GM19455 (cell line): ENCODE data around the gene ADH1A.
"Not testable (repeated sequence)": the region's sequence is repeated elsewhere in the genome, so short reads cannot be mapped to it uniquely, and the experiment has no call there.

ENCODE experiments used
- ATAC-seq: cut with Tn5 transposase; IDR thresholded peaks from one replicate; pipeline ENCODE4 v1.9.1; 2021; ENCODE audit not compliant: unreplicated experiment

The ADH1A gene

DNA sequence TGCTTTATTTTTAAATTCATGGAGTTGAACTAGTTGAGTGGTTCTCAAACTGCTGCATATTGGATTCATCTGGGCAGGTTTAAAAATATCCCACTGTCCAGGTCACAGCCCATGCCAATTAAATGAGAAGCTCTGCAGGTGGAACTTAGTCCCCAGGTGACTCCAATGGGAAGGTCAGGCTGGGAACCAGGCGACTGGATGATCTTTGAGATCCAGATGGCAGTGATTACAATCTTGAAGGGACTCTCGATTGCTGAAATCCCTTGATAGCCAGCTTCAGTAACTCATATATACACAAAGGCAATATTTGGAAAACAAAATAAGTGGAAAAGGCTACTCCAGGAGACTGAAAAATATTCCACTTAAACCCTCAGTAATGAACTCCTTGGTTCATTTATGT lies 8.1 kb downstream of the ADH1A start:
- no peak for ATAC-seq

DNA sequence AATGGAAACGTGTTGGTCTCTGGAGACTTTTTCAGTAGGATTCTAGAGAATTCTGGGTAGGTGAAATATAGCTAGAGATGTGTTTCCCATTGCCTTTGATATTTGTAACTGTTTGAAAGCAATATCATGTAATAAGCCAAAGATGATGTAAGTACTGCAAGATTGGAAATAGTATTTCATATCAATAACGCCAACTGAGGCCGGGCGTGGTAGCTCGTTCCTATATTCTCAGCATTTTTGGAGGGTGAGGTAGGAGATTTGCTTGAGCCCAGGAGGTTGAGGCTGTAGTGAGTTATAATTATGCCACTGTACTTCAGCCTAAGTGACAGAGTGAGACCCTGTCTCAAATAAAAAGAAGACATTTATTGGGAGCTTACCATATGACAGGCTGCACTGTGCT lies 9.5 kb downstream of the ADH1A start:
- no peak for ATAC-seq

- ATAC-seq: no peak
These were observed 14.4 kb downstream of the ADH1A start for GRCh38 chr4:99276417-99276816.

- no peak for ATAC-seq
These were observed 14.9 kb downstream of the ADH1A start for GRCh38 chr4:99275885-99276284.

DNA sequence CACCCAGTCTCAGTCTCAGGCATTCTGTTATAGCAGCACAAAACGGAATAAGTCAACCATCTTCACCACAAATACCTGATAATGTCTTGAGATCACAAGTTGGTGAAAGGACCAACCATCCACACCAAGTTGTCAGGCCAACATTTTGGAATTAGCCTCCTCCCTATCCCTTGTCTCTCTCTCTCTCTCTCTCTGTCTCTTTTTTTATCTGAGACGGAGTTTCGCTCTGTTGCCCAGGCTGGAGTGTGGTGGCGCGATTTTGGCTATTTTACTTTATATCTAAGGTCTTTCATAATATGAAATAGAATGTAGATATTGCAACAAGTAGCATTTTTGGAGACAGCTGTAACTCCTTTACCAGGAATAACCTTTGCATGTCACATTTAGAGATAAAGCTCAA lies 15.7 kb downstream of the ADH1A start:
- ATAC-seq: no peak

- no peak for ATAC-seq
These were observed 17.1 kb downstream of the ADH1A start for GRCh38 chr4:99273704-99274103.

GRCh38 chr4:99264927-99265326 lies 25.9 kb downstream of the ADH1A start:
- no peak for ATAC-seq

- ATAC-seq: no peak
These were observed 38.0 kb downstream of the ADH1A start for GRCh38 chr4:99252746-99253145.

GRCh38 chr4:99248714-99249113 lies 42.1 kb downstream of the ADH1A start:
- no peak for ATAC-seq

DNA sequence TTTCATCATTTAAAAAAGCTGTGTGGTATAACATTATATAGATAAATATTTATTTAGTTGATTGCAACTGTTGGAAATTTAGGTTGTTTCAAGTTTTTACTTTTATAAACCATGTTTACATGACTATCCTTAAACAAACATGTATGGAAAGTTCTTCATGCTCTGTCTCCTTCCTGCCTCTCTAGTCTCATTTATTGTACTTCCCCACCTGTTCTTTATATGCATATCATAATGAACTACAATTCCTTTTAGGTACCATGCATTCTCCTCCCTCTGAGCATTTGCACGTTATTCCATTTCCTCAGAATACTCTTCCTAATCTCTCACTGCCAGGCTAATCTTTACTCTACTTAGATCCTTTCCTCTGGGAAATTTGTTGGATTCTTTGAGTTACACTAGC lies 54.8 kb downstream of the ADH1A start:
- ATAC-seq: no peak

DNA sequence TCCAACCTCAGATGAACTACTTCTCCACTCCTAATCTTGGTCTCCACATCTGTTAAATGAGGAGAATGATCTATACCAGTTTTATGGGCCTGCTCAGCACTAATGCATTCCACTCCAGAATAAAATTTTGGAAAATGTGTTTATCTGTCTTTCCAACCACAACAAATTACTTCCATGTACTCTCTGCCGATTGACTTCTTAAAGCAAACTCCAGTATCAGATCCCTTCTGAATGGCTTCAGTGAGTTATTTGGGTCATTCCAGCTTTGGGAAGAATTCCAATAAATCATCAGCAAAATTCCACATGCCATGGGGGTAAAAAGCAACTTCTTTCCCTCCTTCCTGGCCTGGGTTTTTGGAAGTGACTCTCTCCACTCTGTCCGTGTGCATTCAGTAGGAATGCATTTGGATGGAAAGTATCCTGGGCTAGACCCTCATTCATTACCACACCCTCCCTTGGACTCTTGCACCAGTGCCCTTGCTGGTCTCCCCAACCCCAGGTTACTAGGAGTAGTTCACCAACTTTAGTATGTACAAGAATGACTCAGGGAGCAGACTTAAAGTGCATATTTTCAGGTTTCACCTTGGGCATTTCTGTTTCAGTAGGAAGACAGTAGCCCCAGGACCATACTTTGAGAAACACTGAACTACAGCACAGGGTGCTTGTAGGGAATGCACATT lies 56.3 kb downstream of the ADH1A start:
- no peak for ATAC-seq

DNA sequence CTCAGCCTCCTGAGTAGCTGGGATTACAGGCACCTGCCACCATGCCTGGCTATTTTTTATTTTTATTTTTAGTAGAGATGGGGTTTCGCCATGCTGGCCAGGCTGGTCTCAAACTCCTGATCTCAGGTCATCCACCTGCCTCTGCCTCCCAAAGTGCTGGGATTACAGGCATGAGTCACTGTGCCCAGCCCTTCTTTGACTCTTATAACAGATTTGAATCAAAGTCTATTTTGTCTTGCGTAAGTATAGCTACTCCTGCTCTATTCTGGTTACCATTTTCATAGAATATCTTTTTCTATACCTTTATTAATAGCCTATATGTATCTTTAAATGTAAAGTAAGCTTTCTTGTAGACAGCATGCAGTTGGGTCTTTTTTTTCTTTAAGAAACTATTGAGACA lies 57.4 kb downstream of the ADH1A start:
- ATAC-seq: not testable (repeated sequence)

DNA sequence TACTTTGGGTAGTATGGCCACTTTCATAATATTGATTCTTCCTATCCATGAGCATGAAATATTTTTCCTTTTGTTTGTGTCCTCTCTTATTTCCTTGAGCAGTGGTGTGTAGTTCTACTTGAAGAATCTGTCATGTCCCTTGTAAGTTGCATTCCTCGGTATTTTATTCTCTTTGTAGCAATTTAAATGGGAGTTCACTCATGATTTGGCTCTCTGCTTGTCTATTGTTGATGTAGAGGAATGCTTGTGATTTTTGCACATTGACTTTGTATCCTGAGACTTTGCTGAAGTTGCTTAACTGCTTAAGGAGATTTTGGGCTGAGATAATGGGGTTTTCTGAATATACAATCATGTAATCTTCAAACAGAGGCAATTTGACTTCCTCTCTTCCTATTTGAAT lies 62.1 kb downstream of the ADH1A start:
- not testable (repeated sequence) for ATAC-seq

DNA sequence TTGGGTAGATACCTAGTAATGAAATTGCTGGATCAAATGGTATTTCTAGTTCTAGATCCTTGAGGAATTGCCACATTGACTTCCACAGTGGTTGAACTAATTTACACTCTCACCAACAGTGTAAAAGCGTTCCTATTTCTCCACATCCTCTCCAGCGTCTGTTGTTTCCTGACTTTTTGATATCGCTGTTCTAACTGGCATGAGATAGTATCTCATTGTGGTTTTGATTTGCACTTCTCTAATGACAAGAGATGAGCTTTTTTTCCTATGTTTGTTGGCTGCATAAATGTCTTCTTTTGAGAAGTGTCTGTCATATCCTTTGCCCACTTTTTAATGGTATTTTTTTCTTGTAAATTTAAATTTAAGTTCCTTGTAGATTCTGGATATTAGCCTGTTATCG lies 63.1 kb downstream of the ADH1A start:
- ATAC-seq: not testable (repeated sequence)
